Glomerular endothelial cell (primary cell): ENCODE data around the gene CXCL3. TPM values are rescaled to one million over a fixed set of nuclear protein-coding genes. Genes with fewer than 3 reads are reported as not detected.

Experiments used
- DNase-seq: peaks from one replicate; pipeline ENCODE4 v3.0.0-alpha.2; 2011; ENCODE audit warnings: low read depth, low spot score; ENCODE audit errors: extremely low read depth
- total RNA-seq: library from RNA; depleted of rRNA; stranded (reverse); fragments of >200 nt; gene quantifications from 2 replicates; pipeline ENCODE4 v1.2.3, GENCODE V29; 2015

CXCL3 gene
- total RNA-seq, 1 donor from 2014 or later, result 21.2 TPM

DNA sequence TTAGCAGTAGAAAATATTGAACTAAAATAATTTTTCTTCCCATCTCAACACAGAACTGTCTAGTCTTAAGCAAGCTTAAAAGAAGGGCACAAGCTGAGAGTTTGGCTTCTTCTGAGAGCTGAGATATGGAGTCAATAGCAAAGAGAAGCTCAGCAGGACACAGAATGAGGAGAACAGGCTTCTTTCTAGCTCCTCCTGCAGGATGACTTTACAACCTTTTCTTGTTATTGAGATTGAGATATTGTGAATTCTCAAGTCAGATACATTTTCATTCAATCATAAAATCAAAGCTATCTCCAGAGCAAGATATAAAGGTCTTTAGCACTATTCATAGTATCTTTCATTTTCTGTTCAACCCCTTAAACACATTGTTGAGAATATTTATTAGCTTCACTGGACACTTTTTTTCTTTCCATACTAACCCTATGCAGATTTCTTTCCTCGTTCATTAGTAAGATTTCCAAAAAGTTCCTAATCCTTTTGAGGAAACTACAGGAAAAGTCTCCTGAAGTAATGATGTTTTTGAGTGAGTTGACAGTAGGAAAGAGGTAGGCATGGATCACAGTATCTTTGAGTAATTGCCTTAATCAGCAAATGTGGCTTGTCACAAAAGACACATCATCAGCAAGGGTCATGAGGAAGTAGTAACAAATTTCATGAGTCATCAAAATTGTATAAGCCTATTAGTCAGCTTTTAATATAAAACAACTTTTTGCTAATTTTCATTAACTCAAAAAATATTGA lies 17.8 kb upstream of the CXCL3 start:
- DNase-seq, result no peak

DNA sequence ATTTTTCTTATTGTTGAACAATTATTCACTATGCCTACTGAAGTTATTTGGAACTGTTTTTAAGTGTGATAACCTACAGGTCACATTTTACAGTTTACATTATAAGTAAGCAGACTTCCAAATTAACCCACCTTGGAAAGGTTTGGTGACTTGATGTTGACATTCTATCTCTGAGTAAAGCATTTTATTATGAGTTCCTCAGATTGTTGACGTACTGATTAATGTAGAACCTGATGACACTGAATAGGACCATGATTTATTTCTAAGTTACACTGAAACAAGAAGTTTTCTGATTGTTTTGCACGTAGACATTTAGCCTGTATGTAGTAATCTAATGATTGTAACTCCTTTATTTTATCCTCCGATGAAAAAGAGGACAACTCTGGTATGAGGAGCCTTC lies 17.0 kb upstream of the CXCL3 start:
- no peak for DNase-seq

DNA sequence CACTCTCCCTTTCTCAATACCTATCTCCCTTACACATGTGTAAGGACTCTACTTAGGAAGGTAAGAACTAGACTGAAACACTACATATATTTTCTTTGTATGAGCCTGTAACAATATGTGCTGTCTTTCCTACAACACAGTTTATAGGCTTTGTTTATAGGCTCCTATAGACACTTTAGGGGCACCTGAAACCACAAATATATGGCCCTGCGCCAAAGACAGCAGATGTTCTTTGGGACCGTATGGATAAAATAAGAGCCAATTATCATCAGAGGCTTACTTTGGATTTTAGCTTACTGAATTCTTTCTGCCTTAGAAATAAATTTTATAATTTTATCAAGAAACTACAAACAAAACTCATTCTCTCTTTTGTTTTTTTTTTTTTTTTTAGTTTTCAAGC lies 16.6 kb upstream of the CXCL3 start:
- DNase-seq, result no peak

DNA sequence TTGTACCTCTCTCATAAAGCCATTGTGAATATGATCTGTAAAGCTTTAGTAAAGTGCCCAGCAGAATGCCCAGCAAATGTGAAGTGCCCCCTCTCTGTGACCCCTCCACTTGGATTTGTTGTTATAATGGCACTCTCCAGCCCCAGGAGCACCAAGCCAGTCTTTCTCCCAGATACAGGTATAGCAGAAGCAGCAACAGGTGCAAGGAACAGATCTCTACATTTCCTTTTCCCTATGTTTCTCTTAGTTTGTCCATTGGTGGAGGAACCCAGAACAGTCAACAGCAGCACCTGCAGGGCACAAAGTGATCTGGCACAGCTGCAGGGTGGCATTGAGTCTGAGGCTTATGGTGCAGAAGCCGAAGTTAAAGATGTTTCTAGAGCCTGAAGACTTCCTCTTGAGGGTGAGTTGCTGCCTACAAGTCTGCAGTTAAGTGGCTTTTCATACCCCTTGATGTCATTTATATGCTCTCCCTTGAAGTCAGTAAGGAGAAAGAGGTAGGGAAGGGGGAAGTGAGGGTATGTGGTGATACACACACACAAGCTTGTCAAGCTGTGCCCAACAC lies 16.1 kb upstream of the CXCL3 start:
- DNase-seq, result no peak

DNA sequence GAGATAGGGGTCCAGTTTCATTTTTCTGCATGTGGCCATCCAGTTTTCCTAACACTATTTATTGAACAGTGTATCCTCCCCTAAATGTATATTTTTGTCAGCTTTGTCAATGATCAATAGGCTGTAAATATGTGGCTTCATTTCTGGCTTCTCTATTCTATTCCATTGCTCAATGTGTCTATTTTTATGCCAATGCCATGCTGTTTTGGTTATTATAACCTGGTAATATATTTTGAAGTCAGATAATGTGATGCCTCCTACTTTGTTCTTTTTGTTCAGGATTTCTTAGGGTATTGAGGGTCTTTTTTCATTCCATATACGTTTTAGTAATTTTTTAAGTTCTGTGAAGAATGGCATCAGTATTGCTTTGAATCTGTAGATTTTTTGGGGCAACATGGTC lies 8.7 kb upstream of the CXCL3 start:
- DNase-seq, result no peak

DNA sequence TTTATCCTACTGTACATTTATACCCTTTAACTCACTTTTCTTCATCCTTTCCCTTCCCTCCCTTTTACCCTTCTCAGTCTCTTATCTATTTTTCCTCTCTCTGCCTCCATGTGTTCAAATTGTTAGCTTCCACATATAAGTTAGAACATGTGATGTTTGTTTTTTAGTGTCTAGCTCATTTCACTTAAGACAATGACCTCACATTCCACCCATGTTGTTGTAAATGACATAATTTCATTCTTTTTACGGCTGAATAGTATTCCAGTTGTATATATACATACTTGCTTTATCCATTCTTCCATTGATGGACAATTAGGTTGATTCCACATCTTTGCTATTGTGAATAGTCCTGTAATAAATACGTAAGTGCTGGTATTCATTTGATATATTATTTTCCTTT lies 7.3 kb upstream of the CXCL3 start:
- DNase-seq, result no peak

DNA sequence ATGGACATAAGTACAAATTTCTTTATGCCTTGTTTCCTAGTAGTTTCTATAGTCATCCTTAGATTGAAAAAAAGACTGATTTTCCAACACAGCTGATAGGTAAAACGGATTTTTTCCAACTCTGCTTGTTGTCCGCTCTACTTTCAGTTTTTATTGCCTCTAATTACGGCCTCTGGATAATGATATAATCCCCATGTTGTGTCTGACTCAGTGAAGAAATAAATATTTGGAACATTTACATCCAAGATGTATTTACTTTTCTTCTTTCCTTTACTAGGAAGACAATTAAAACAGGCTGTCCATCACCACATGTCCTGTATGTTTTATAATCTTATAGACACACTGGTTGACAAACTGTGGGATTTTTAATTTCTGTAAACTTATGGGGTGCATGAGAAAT lies 6.8 kb upstream of the CXCL3 start:
- no peak for DNase-seq

DNA sequence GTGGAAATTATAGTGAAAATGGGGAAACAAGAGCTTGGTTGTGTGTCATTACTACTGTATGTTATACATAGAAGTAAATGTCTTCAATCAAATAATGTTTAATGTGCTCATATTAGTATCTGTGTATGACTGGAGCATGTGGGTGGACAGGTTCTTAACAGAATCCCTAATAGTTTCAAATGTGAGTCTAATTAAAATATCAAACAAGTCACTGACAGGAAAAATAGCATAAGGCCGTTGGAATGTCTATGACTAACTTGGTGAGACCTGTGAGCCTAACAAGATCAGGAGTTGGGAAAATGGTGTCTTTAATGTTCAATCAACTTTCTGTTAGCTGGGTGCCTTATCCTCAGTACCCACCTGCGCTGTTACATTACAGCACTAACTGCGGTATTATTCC lies 6.2 kb upstream of the CXCL3 start:
- no peak for DNase-seq

DNA sequence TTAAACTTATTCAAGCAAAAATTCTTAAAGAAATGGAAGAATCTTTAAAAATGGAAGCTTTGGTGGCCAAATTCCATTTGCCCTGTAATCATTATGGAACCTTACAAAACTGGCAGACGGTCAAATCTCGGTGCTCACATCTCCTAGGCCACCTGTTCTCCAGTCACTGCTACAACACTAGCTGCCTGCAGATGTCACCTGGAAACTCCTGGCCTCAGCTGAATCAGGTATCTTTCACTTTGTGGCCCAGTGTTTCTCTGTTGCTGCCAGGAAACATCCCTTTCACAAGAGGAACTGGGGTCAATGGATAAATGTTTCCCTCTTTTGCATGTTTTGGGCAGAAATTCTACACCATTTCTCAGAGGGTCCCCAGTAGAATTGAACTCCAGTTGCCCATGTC lies 4.2 kb upstream of the CXCL3 start:
- no peak for DNase-seq

DNA sequence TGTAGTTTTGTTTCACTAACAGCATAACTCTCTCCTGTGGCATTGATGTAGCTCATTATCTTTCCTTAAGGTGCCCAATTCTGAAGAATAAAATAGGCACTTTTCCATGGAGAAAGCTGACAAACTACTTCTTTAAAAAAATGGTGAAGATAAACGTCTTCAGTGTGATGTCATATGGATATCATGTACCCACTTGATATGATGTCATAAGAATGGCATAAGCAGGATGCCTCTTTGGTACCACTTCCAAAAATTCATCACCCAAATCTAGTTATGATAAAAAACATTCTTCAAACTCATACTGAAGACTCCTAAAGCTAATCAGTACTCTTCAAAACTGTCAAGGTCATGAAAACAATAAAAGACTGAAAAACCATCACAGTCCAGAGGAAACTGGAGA lies 2.9 kb upstream of the CXCL3 start:
- DNase-seq, result no peak

DNA sequence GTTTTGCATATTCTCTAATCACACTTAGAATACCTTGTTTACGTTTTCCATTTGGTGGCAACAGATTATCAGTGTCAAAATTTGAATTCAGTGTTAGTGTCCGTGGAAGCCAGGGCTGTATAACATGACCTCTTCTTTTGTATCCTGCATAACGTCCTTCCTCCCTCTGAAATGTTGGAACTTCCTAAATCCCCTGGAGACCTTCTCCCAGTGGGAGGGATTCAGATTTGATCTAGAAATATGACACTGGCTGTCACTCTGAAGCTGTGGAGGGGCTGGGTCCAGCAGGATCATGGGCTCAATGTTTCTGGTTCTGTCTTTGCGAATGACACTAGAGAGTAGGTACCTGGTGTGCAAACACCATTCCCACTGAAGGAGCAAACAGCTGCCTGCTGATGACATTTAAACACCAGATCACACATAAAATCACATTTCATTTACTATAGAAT lies 850 bp upstream of the CXCL3 start:
- DNase-seq, result no peak

DNA sequence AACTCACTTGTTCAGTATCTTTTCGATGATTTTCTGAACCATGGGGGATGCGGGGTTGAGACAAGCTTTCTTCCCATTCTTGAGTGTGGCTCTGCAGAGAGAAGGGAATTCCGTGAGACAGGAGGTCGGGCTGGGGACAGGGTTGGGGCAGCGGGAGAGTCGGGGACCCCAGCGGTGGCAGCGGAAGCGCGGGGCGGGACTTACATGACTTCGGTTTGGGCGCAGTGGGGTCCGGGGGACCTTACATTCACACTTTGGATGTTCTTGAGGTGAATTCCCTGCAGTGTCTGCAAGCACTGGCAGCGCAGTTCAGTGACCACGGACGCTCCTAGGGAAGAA lies 434 bp downstream of the CXCL3 start:
- DNase-seq, result no peak

DNA sequence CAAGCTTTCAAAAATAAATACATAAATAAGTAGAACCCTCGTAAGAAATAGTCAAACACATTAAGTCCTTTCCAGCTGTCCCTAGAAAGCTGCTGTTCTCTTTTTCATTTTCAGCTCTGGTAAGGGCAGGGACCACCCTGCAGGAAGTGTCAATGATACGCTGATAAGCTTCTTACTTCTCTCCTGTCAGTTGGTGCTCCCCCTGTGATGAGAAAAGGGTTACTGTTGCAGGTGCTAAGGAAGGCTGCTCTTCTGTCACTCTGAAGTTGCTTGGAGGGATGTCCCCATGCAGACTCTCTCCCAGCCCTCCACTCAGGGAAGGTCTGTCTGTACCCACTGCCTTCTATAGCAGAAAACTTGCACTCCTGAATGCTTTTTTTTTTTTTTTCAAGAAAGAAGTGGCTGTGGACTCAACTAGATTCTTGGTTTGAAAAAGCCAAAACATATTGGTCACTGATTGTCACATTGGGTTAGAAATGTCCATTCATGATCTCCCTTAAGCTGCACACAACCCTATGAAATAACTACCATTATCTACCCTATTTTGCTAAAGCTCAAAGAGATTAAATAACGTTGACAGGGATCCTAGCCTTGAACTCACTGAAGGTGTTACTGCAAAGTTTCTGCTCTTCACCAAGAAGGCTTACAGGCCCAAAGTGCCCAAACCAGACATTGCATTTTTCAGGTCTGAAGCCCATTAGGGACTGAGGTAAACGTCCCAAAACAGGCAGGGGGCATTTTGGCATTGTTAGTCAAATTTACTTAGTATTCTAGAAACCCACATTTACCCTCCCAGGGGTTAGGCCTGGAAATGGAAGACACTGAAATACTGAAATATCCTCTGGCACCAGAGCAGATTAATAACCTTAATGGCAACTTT lies 1.2 kb downstream of the CXCL3 start:
- DNase-seq, result no peak

DNA sequence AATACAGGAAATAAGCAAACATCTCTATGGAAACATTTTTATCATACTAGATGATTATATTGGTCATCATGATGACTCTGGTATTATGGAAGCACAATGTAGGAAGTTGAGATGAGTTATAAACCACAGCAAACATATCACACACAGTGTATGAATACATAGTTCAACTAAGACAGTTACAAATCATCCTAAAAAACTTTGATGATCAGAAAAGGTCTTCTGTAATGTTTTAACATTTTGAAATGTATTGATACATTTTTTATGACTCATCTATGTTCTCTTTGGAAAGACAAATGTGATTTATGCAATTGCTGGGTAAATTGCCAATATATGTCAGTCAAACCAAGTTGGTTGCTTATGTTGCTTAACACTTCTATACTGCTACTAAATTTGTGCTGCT lies 4.8 kb downstream of the CXCL3 start:
- DNase-seq, result no peak

DNA sequence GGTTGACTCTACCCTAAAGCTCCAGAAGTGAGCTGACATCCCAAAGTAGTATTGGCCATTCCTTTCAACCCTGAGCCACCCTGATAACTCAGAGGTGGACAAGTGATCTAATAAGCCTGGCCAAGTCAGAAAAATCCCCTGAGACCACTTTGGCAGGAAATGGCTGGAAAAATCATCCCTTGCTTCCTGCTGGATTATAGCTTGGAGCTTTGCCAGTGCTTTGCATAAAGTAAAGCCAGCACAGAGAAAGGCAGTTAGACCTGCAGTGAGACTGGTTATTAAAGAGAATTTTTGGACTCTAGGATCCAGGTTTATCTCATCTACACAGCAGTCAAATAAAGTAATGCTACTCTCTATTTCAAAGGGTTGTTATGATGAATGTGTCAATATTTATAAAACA lies 6.4 kb downstream of the CXCL3 start:
- DNase-seq, result no peak

DNA sequence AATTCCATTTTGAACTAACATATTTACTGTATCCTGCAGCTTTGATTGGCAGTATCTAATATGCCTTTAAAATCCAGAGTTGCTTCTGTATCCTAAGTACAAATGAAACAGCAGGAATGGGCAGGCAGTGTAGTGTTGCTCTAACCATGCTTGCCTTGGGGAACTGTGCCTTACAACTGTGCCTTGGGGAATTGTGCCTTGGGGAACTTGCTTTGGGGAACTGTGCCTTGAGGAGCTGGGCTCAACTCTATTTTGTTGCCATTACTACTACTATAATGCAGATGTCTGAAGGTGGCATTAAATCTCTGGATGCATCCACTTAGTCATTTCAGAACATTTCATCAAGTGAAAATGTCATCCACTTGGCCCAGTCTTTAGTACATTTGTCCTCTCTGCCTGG lies 6.9 kb downstream of the CXCL3 start:
- DNase-seq, result no peak

DNA sequence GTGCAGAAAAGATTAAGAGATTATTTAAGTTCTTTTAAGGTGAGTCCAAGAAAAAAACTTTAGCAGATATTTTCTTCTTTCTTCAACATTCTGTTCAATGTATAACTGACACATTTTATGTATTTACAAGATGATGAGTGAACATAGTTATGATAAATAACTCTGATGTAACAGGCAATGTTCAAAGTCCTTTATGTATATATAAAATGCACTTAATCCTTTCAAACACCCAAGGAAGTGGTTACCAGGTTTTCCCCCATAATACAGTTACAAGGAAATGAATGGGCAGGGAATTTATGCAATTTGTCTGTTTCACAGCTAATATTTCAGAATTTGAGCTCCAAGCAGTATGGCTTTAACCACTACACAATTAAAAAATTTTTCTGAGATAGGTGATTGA lies 8.2 kb downstream of the CXCL3 start:
- DNase-seq, result no peak

DNA sequence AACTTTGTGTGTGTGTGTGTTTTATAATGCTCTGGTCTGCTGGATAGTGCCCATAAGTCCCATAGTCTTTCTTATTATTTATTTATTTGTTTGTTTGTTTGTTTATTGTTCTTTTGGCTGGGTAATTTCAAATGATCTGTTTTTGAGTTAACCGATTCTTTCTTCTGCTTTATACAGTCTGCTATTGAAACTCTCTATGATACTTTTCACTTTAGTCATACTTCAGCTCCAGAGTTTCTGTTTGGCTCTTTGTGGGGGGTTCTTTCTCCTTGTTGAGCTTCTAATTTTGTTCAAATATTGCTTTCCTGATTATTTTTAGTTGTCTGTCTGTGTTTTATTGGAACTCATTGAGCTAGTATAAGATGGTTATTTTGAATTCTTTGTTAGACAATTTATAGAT lies 10.0 kb downstream of the CXCL3 start:
- DNase-seq, result no peak

DNA sequence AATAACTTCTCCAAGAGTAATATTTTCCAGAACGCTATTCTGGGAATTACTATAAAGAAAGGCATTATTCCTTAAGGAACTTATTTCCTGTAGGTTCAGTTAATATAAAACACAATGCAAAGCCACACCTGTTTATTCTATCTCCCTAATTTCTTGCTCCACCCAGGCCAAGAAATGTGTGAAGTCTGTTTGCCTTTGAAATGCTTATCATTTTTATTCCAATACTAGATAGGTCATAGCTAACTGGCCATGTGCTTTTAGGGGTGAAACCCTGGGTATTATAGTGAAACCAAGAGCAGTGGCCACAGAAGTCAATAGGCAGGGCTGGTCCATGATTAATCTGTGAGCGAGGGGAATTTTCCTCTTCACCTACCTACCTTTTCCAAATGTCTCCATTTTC lies 14.8 kb downstream of the CXCL3 start:
- DNase-seq, result no peak

DNA sequence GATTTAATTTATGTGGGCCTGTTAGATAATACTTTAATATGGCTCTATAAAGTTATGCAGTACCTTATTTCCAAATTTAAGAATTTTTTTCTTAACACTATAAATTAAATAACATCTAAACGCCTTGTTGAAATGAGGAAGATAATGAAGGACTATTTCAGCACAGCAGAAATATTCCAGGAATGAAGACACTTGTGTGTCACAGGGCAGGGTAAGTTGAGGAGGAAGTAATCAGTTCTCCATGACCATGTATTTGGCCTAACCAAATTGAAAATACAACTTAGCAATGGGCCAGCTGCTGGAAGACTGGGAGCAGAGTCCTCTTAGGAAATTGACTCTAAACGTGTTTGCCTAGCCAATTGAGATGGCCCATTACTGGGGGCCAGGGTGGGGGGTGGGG lies 16.9 kb downstream of the CXCL3 start:
- no peak for DNase-seq

DNA sequence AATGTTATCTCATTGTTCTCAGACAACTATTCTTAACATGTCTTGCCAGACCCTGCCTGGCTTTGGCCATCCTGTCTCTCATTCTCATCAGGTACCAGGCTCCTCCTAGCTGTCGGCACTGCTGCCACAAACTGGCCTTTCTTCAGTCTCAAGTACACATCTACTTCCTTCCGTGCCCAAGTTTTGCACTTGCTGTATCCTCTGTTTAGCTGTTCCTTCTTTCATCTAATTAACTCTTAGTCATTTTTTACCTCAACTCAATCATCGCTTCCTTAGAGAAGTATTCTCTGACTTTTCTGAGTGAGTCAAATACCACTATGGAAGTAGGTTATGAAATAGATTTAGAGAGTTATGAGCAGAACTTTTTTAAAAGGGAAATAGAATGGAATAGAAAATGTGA lies 19.7 kb downstream of the CXCL3 start:
- DNase-seq, result no peak

DNA sequence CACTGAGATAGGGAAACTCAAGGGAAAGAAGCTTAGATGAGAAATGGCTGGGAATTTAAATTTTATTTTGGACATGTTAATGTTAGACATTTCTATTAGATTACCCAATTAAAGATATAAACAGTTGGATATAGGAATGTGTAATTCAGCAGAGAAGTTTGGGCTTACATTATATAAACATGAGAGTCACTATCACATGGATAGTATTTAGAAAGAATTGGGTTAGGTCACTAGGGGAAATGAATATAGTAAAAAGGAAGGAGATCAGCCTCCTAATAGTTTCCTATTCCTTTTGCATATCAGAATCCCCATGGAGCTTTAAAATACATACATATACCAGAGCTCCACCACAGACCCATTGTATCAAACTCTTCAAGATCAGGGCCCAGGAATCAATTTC lies 20.4 kb downstream of the CXCL3 start:
- DNase-seq, result no peak
